ENCODE results near the gene PCK2.
A peak's percentile ranks its signal among the peaks of the same experiment; 100 is the strongest.

Gene PCK2

DNA sequence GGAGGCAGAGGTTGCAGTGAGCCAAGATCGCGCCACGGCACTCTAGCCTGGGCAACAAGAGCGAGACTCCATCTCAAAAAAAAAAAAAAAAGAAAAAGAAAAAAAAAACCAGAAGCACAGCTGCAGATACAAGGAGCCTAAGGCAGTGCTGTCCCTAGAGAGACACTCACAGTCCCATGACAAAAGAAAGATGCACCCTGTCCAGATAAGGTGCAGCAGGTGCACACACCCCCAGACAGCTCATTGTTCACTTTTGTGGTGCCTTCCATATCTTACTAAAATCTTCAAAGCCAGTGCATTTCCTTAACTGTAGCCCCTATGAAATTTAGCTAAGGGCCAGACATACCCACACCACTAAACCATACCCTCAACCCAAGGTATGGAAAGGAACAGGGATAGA, 28.3 kb downstream of the PCK2 start:
- H3K4me3 Mint-ChIP-seq: no peak overlapping the region
- H3K36me3 Mint-ChIP-seq (ENCODE audit: low read depth): peaks cover 47% of the 10 kb centered on the region
- no peak for DNase-seq
- no peaks in the 10 kb centered on the region for H3K4me1 Mint-ChIP-seq
- no peaks in the 10 kb centered on the region for H3K9me3 Mint-ChIP-seq
- TF ChIP-seq, protein P1, sequence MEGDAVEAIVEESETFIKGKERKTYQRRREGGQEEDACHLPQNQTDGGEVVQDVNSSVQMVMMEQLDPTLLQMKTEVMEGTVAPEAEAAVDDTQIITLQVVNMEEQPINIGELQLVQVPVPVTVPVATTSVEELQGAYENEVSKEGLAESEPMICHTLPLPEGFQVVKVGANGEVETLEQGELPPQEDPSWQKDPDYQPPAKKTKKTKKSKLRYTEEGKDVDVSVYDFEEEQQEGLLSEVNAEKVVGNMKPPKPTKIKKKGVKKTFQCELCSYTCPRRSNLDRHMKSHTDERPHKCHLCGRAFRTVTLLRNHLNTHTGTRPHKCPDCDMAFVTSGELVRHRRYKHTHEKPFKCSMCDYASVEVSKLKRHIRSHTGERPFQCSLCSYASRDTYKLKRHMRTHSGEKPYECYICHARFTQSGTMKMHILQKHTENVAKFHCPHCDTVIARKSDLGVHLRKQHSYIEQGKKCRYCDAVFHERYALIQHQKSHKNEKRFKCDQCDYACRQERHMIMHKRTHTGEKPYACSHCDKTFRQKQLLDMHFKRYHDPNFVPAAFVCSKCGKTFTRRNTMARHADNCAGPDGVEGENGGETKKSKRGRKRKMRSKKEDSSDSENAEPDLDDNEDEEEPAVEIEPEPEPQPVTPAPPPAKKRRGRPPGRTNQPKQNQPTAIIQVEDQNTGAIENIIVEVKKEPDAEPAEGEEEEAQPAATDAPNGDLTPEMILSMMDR (IDR thresholded peaks at IDR 0.05): no peak
- H3K27ac Mint-ChIP-seq: no peak overlapping the region
- peaks cover 4% of the 10 kb centered on the region for H3K27me3 Mint-ChIP-seq (ENCODE audit: low read depth, poor library complexity)

DNA sequence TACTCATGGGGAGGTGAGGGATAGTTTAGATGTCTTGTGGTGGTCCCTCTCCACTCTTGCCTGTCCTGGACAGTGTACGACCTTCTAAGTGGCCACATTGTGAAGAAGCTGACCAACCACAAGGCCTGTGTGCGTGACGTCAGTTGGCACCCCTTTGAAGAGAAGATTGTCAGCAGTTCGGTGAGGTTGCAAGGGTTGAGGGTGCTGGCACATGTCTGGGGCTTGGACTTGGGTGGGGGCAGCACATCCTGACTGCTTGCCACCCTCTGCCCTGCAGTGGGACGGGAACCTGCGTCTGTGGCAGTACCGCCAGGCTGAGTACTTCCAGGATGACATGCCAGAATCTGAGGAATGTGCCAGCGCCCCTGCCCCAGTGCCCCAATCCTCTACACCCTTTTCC, 28.8 kb downstream of the PCK2 start:
- H3K9me3 Mint-ChIP-seq: no peaks in the 10 kb centered on the region
- no peak overlapping the region for H3K27ac Mint-ChIP-seq
- no peak for DNase-seq
- H3K4me1 Mint-ChIP-seq: no peaks in the 10 kb centered on the region
- TF ChIP-seq, protein P1 (IDR thresholded peaks at IDR 0.05): no peak
- H3K27me3 Mint-ChIP-seq (ENCODE audit: low read depth, poor library complexity): peaks cover 4% of the 10 kb centered on the region
- H3K36me3 Mint-ChIP-seq (ENCODE audit: low read depth): peaks cover 42% of the 10 kb centered on the region
- H3K4me3 Mint-ChIP-seq: no peak overlapping the region

DNA sequence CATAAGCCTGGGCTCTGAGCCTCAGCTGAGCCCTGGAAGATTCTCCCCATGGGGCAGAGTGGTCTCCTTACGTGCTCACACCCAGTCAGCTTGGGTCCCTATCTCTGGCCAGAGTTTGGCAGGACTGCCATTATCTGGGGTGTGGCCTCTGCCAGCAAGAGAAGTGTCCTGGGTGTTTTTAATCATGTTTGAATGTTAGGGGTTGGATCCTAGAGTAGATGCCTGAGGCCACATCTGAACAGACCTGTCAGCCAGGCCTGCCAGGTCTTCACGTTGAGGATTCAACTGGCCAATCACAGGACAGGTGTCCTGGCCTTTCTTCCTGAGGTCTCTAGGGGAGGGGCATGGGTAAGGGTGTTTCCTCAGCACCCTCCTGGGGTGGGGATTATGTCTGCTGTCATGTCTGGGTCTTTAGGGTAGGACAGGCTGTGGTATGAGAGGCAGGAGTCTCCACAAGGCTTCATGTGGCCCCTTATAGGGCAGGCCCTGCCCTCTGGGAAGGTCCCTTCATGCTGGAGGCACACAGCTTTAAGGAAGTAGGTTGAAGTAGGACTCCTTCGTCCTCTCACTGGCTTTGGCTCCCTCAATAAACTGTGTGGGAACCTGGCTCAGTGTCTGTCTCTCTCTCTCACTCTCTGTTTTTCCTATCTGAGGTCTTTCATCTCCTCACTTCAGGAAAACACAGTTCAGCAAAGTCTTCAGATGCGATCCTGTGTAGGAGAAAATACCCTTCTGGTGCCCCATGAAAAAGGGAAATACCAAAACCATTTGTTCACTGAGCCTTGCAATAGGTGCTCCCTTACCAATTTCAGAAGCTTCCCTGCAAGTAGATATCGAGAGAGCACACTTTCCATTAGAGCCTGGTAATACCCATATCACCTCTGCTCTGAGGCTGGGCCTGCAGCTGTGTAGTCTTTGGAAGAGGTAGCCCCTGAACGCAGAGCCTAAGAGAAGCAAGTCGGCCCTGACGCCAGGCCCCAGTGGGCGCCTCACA, 29.6 kb downstream of the PCK2 start:
- TF ChIP-seq, protein P1 (IDR thresholded peaks at IDR 0.05): no peak
- H3K27me3 Mint-ChIP-seq (ENCODE audit: low read depth, poor library complexity): peaks cover 4% of the 10 kb centered on the region
- H3K4me1 Mint-ChIP-seq: no peaks in the 10 kb centered on the region
- DNase-seq: no peak
- peak overlapping the region; percentile 25 for H3K27ac Mint-ChIP-seq
- H3K9me3 Mint-ChIP-seq: no peaks in the 10 kb centered on the region
- peaks cover 34% of the 10 kb centered on the region for H3K36me3 Mint-ChIP-seq (ENCODE audit: low read depth)
- no peak overlapping the region for H3K4me3 Mint-ChIP-seq

DNA sequence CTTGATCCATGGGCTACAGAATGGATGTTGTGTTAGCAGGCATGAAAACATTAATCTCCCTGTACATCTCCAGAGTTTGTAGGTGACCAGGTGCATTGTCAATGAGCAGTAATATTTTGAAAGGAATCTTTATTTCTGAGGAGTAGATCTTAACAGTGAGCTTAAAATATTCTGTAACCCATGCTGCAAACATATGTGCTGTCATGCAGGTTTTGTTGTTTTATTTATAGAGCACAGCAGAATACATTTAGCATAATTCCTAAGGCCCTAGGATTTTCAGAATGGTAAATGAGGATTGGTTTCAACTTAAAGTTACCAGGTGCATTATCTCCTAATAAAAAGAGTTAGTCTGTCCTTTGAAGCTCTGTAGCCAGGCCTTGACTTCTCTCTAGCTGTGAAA, 32.8 kb downstream of the PCK2 start:
- Mint-ChIP-seq H3K36me3 (ENCODE audit: low read depth) (peaks cover 12% of the 10 kb centered on the region), H3K27ac (no peak overlapping the region)
- DNase-seq: no peak

DNA sequence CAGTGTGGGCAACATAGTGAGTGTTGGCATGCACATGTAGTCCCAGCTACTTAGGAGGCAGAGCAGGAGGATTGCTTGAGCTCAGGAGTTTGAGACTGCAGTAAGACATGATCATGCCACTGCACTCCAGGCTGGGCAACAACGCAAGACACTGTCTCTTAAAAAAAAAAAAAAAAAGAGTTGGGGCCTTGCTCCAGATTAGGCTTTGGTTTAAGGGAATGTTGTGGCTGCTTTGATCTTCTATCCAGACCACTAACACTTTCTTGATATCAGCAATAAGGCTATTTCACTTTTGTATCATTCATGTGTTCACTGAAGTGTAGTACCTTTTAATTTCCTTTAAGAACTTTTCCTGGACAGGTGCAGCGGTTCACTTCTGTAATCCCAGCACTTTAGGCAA, 33.6 kb downstream of the PCK2 start:
- TF ChIP-seq, protein P1 (IDR thresholded peaks at IDR 0.05): no peak
- no peak overlapping the region for H3K27ac Mint-ChIP-seq

More for the DNA sequence above, 32.8 kb downstream of the PCK2 start:
- Mint-ChIP-seq H3K27me3 (ENCODE audit: low read depth, poor library complexity) (peaks cover 3% of the 10 kb centered on the region), H3K4me3 (no peak overlapping the region), H3K4me1 (peaks cover 16% of the 10 kb centered on the region), H3K9me3 (no peaks in the 10 kb centered on the region)
- TF ChIP-seq, protein P1 (IDR thresholded peaks at IDR 0.05): no peak

More for the DNA sequence above, 33.6 kb downstream of the PCK2 start:
- Mint-ChIP-seq H3K36me3 (ENCODE audit: low read depth) (peaks cover 12% of the 10 kb centered on the region), H3K4me1 (peaks cover 24% of the 10 kb centered on the region), H3K27me3 (ENCODE audit: low read depth, poor library complexity) (peaks cover 3% of the 10 kb centered on the region), H3K4me3 (no peak overlapping the region), H3K9me3 (no peaks in the 10 kb centered on the region)
- no peak for DNase-seq

Data from nephron progenitor cell (in vitro differentiated cells).